Measurements from ENCODE around the gene TUNAR.

GRCh38 chr14:95835121-95835730 is 41.4 kb upstream of the TUNAR start:
- TF ChIP-seq CTCF (IDR thresholded peaks at IDR 0.05 in 8 of 11, conservative IDR thresholded peaks at IDR 0.05 in 3 of 11), result no peak
- no peak for TF ChIP-seq POLR2AphosphoS5 (IDR thresholded peaks at IDR 0.05)

Measured in spleen (tissue), 7 donors.